SU-DHL-6 (cell line): ENCODE data around the gene RALGAPA1.

ENCODE experiments used
- CTCF ChIP-seq: fragments of 200-600 bp; sonication (generic); IDR thresholded peaks from one replicate; pipeline ENCODE4 v1.5.1; 2017; ENCODE audit warnings: antibody characterized with exemption, mild to moderate bottlenecking, low read length, moderate library complexity; ENCODE audit not compliant: insufficient read depth, poor library complexity, severe bottlenecking
- EZH2phosphoT487 ChIP-seq: fragments of 200-600 bp; sonication (generic), shearing (Covaris generic); conservative IDR thresholded peaks from 2 replicates; pipeline ENCODE4 v1.6.1; 2018; ENCODE audit warnings: mild to moderate bottlenecking, antibody characterized with exemption, low read length, moderate library complexity, mixed read lengths

DNA sequence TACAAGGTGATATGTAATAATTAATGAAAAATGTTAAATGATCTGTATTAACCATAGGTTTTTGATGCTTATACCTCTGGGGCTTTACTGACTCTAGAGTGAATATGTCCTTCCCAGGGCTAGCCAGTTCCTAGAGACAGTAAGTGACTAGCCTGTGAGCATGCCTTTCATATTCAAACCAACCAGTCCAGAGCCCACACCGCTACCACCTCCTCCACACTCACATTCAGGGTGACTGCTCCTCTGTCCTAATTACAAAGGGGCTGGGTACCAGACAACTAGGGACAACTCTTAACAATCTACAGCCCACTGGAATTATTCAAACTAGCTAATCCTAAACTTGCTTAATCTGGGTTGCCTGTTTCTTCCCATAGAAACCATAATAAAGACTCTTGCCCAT, 49.0 kb downstream of the RALGAPA1 start:
- TF ChIP-seq CTCF = no peak
- no peak for TF ChIP-seq EZH2phosphoT487
